ENCODE results near the gene NCBP2. TPM values are rescaled to one million over a fixed set of nuclear protein-coding genes. Genes with fewer than 3 reads are reported as not detected.

NCBP2 gene
- polyA plus RNA-seq, 1 donor from 2014 or later, result 138 TPM

DNA sequence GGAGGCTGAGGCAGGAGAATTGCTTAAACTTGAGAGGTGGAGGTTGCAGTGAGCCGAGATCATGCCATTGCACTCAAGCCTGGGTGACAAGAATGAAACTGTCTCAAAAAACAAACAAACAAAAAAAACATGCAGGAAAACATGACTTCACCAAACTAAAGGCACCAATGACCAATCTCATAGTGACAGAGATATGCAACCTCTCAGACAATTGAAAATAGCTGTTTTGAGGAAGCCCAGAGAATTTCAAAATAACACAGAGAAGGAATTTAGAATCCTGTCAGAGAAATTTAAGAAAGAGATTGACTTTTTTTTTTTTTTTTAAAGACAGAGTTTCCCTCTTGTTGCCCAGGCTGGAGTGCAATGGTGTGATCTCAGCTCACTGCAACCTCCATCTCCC lies 26.1 kb downstream of the NCBP2 start:
- TF ChIP-seq MXI1 (conservative IDR thresholded peaks at IDR 0.05; ENCODE audit: poor library complexity, severe bottlenecking), result no peak
- no peak for TF ChIP-seq TAF1 (IDR thresholded peaks at IDR 0.05; ENCODE audit: low read depth)
- Histone ChIP-seq H3K9me3 (ENCODE audit: low read length) (no peaks in the 10 kb centered on the region), H3K9ac (ENCODE audit: low read length) (no peak overlapping the region), H3K4me2 (ENCODE audit: low read length) (no peak overlapping the region), H3F3A (ENCODE audit: insufficient read depth, low read length, poor library complexity, severe bottlenecking) (no peaks in the 10 kb centered on the region), H3K27me3 (ENCODE audit: insufficient read depth, low read depth, low read length) (no peaks in the 10 kb centered on the region), H3K36me3 (ENCODE audit: insufficient read depth, low read length) (peaks cover 4% of the 10 kb centered on the region), H3K27ac (ENCODE audit: low read length) (no peak overlapping the region), H3K9me2 (ENCODE audit: insufficient read depth, low read length) (no peaks in the 10 kb centered on the region), H3K79me2 (replicated peaks; ENCODE audit: insufficient read depth, low read length) (no peaks in the 10 kb centered on the region), H2AFZ (ENCODE audit: low read depth, low read length) (no peak overlapping the region), H3K4me3 (ENCODE audit: low read length) (no peak overlapping the region), H4K20me1 (ENCODE audit: insufficient read depth) (no peaks in the 10 kb centered on the region)

DNA sequence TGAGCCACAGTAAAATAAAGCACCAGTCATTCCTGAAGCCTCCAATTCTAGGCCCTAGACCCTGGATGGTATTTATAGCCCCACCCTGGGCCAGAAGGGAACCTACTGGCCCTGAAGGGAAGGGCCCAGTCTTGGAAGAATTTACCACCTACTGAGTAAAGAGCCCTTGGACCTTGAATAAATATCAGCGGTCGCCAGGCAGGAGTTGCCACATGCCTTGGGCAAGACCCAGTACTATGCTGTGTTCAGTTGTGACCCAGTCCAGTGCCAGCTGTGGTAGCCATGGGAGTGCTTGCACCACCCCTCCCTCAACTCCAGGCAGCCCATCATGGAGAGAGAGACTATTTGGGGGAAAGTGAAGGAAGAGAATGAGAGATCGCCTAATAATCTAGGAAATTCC lies 27.0 kb downstream of the NCBP2 start:
- peaks cover 4% of the 10 kb centered on the region for H3K36me3 ChIP-seq (ENCODE audit: insufficient read depth, low read length)
- no peaks in the 10 kb centered on the region for H3K9me2 ChIP-seq (ENCODE audit: insufficient read depth, low read length)
- no peak overlapping the region for H3K27ac ChIP-seq (ENCODE audit: low read length)
- no peaks in the 10 kb centered on the region for H3K79me2 ChIP-seq (replicated peaks; ENCODE audit: insufficient read depth, low read length)
- H3K9me3 ChIP-seq (ENCODE audit: low read length), result no peaks in the 10 kb centered on the region
- no peaks in the 10 kb centered on the region for H3F3A ChIP-seq (ENCODE audit: insufficient read depth, low read length, poor library complexity, severe bottlenecking)
- no peak for TF ChIP-seq POLR2AphosphoS5 (IDR thresholded peaks at IDR 0.05)
- TF ChIP-seq MXI1 (conservative IDR thresholded peaks at IDR 0.05; ENCODE audit: poor library complexity, severe bottlenecking), result no peak
- TF ChIP-seq REST (IDR thresholded peaks at IDR 0.05; ENCODE audit: borderline replicate concordance), result no peak
- TF ChIP-seq EZH2 (IDR thresholded peaks at IDR 0.05; ENCODE audit: borderline replicate concordance, insufficient read depth, low read length, poor library complexity, severe bottlenecking), result no peak
- no peak for TF ChIP-seq RAD21 (conservative IDR thresholded peaks at IDR 0.05)
- TF ChIP-seq SMC3 (conservative IDR thresholded peaks at IDR 0.05; ENCODE audit: poor library complexity), result no peak
- TF ChIP-seq EP300 (conservative IDR thresholded peaks at IDR 0.05; ENCODE audit: poor library complexity, severe bottlenecking), result no peak
- TF ChIP-seq TAF1 (IDR thresholded peaks at IDR 0.05; ENCODE audit: low read depth), result no peak
- no peak for TF ChIP-seq CTCF (IDR thresholded peaks at IDR 0.05; ENCODE audit: poor library complexity, severe bottlenecking)
- no peaks in the 10 kb centered on the region for H3K27me3 ChIP-seq (ENCODE audit: insufficient read depth, low read depth, low read length)
- no peak overlapping the region for H2AFZ ChIP-seq (ENCODE audit: low read depth, low read length)
- no peaks in the 10 kb centered on the region for H4K20me1 ChIP-seq (ENCODE audit: insufficient read depth)
- H3K4me3 ChIP-seq (ENCODE audit: low read length), result no peak overlapping the region
- no peak overlapping the region for H3K9ac ChIP-seq (ENCODE audit: low read length)
- H3K4me2 ChIP-seq (ENCODE audit: low read length), result no peak overlapping the region

- Histone ChIP-seq H3K79me2 (replicated peaks; ENCODE audit: insufficient read depth, low read length) (no peaks in the 10 kb centered on the region), H3K27ac (ENCODE audit: low read length) (no peak overlapping the region), H3K27me3 (ENCODE audit: insufficient read depth, low read depth, low read length) (no peaks in the 10 kb centered on the region), H3K9me3 (ENCODE audit: low read length) (no peaks in the 10 kb centered on the region), H3K4me3 (ENCODE audit: low read length) (no peak overlapping the region), H4K20me1 (ENCODE audit: insufficient read depth) (no peaks in the 10 kb centered on the region), H3F3A (ENCODE audit: insufficient read depth, low read length, poor library complexity, severe bottlenecking) (no peaks in the 10 kb centered on the region), H3K4me2 (ENCODE audit: low read length) (no peak overlapping the region), H3K9ac (ENCODE audit: low read length) (no peak overlapping the region), H2AFZ (ENCODE audit: low read depth, low read length) (no peak overlapping the region), H3K36me3 (ENCODE audit: insufficient read depth, low read length) (peaks cover 4% of the 10 kb centered on the region), H3K9me2 (ENCODE audit: insufficient read depth, low read length) (no peaks in the 10 kb centered on the region)
- TF ChIP-seq REST (IDR thresholded peaks at IDR 0.05; ENCODE audit: borderline replicate concordance) (no peak), TAF1 (IDR thresholded peaks at IDR 0.05; ENCODE audit: low read depth) (no peak)
These were observed 27.5 kb downstream of the NCBP2 start for GRCh38 chr3:196914866-196915265.
